Stomach (tissue), 9 donors: ENCODE results near the gene NARF. TPM values are rescaled to one million over a fixed set of nuclear protein-coding genes. Genes with fewer than 3 reads are reported as not detected.

Experiments used
- DNase-seq, 2 donors: peaks; one replicate each; pipeline versions ENCODE4 v3.0.0 to v3.0.0-alpha.2; 2013 to 2019
- H3K27ac ChIP-seq, 5 donors: fragments of 200-600 bp in 4 of 5; sonication (generic) in 4 of 5; one replicate each; pipeline ENCODE4 v1.5.1; 2013 to 2019; ENCODE audit warnings: mild to moderate bottlenecking in 1 of 5, moderate library complexity in 1 of 5
- H3K27me3 ChIP-seq, 3 donors: fragments of 200-600 bp; sonication (generic); one replicate each; pipeline ENCODE4 v1.5.1; 2017 to 2019; ENCODE audit warnings: mixed run types in 1 of 3
- H3K36me3 ChIP-seq, 4 donors: fragments of 200-600 bp; sonication (generic); 1 replicate in 3 of 4; 2 replicates in 1 of 4; pipeline ENCODE4 v1.5.1; 2016 to 2019
- H3K4me1 ChIP-seq, 4 donors: fragments of 200-600 bp; sonication (generic); one replicate each; pipeline ENCODE4 v1.5.1; 2016 to 2019
- H3K4me3 ChIP-seq, 4 donors: fragments of 200-600 bp; sonication (generic) in 3 of 4; one replicate each; pipeline ENCODE4 v1.5.1; 2016 to 2019; ENCODE audit warnings: mild to moderate bottlenecking in 1 of 4
- H3K9me3 ChIP-seq, 4 donors: fragments of 200-600 bp; sonication (generic); one replicate each; pipeline ENCODE4 v1.5.1; 2016 to 2019
- EP300 ChIP-seq: sonication (generic); formaldehyde crosslinking; IDR thresholded peaks from one replicate; pipeline ENCODE4 v1.6.1; 2017; ENCODE audit warnings: antibody characterized with exemption
- POLR2A ChIP-seq, 4 donors: fragments of 450-650 bp; IDR thresholded peaks; one replicate each; pipeline ENCODE4 v1.6.1; 2016; ENCODE audit warnings: antibody characterized with exemption in 4 of 4, control low read depth in 2 of 4, mild to moderate bottlenecking in 1 of 4, moderate library complexity in 1 of 4
- POLR2AphosphoS5 ChIP-seq, 3 donors: sonication (generic); formaldehyde crosslinking; IDR thresholded peaks; one replicate each; pipeline ENCODE4 v1.6.1; 2016; ENCODE audit warnings: antibody characterized with exemption in 3 of 3
- WGBS, 5 donors: extraction: QIAGEN DNeasy Blood & Tissue Kit in 3 of 5; methylation state at CpG; one replicate each; pipeline versions ENCODE4 v1.1.5 to v1.1.7; 2013 to 2018; 5-methylcytosine and 5-hydroxymethylcytosine counted together
- intact Hi-C: fragments of 100-400 bp; cut with DNase I; formaldehyde crosslinking; loops from one replicate; pipeline ENCODE4 v1.15.1; 2023; ENCODE audit warnings: low total_unique reads
- polyA plus RNA-seq, 3 donors: library from polyadenylated mRNA; stranded (reverse); fragments of 200-250 nt; gene quantifications; one replicate each; pipeline ENCODE4 v1.2.3, GENCODE V29; 2013
- total RNA-seq, 5 donors: library from RNA; depleted of rRNA; stranded (reverse); fragments of >200 nt; gene quantifications; one replicate each; pipeline versions ENCODE4 v1.1.0 to v1.2.3, GENCODE V29; 2014 to 2016
- TF ChIP-seq, protein P1 (sequence below), 7 experiments: fragments of 450-650 bp in 4 of 7; fragments of 200-600 bp in 3 of 7; sonication (generic) in 3 of 7; IDR thresholded peaks; one replicate each; pipeline ENCODE4 v1.5.1; 2016 to 2019; ENCODE audit warnings: antibody characterized with exemption in 7 of 7, control low read depth in 2 of 7, mild to moderate bottlenecking in 1 of 7
- donor health status: healthy with polysubstance abuse.
- donor health status: Bipolar disorder and iron deficiency.
- donor health status: healthy.

The NARF gene
- total and polyA plus RNA-seq, 8 donors = 29.4 to 83.9 (median 57.4) TPM

DNA sequence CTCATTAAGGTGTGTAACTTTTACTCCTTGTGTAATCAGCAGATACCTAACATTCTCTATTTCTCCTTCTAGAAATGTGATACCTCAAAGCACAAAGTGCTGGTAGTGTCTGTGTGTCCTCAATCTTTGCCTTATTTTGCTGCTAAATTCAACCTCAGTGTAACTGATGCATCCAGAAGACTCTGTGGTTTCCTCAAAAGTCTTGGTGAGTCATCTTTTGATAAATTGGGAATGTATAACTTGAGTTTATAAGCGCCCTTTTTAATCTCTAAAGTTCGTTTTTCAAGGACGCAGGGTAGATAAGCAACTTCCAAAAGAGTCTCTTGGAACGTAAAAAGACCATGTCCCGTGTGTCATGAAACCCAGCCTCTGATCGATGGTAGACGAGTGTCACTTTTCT lies 10.2 kb downstream of the NARF start:
- intact Hi-C loops = no loop called here
- DNase-seq = no peak
- 72 to 90% (median 77%) methylated on average over 7 of the region's 7 CpGs for WGBS, 5 donors
- H3K4me3 ChIP-seq = no peak overlapping the region
- no peaks in the 10 kb centered on the region for H3K4me1 ChIP-seq
- no peak for TF ChIP-seq EP300
- TF ChIP-seq POLR2A (IDR thresholded peaks at IDR 0.05) = no peak
- TF ChIP-seq POLR2AphosphoS5 (IDR thresholded peaks at IDR 0.05) = no peak
- TF ChIP-seq, protein P1, sequence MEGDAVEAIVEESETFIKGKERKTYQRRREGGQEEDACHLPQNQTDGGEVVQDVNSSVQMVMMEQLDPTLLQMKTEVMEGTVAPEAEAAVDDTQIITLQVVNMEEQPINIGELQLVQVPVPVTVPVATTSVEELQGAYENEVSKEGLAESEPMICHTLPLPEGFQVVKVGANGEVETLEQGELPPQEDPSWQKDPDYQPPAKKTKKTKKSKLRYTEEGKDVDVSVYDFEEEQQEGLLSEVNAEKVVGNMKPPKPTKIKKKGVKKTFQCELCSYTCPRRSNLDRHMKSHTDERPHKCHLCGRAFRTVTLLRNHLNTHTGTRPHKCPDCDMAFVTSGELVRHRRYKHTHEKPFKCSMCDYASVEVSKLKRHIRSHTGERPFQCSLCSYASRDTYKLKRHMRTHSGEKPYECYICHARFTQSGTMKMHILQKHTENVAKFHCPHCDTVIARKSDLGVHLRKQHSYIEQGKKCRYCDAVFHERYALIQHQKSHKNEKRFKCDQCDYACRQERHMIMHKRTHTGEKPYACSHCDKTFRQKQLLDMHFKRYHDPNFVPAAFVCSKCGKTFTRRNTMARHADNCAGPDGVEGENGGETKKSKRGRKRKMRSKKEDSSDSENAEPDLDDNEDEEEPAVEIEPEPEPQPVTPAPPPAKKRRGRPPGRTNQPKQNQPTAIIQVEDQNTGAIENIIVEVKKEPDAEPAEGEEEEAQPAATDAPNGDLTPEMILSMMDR (IDR thresholded peaks at IDR 0.05) = no peak
- H3K9me3 ChIP-seq = no peaks in the 10 kb centered on the region
- H3K27ac ChIP-seq = no peak overlapping the region
- peaks cover 58 to 99% (median 96%) of the 10 kb centered on the region in 4 donors for H3K36me3 ChIP-seq
- no peaks in the 10 kb centered on the region for H3K27me3 ChIP-seq

DNA sequence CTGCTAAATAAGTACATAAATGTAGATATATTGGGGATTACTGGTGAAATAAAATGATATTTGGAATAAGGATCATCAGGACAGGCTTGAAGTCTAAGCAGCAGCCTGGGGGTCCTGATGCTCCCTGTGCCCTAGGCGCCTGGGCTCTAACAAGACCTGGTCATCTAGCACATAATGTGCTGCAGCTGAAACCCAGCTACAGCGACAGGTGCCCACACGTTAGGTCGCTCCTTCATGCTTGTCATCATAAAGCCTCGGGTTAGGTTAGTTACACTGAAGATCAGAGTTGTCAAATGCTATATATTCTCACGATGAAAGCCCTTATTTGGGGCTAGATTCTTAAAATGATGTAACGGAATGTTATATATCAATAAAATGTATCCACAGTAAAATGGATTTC lies 11.5 kb downstream of the NARF start:
- Histone ChIP-seq H3K9me3 (no peaks in the 10 kb centered on the region), H3K36me3 (peaks cover 55 to 99% (median 96%) of the 10 kb centered on the region in 4 donors), H3K4me3 (no peak overlapping the region), H3K27ac (no peak overlapping the region), H3K27me3 (no peaks in the 10 kb centered on the region), H3K4me1 (no peaks in the 10 kb centered on the region)
- no peak for DNase-seq
- TF ChIP-seq, protein P1 (IDR thresholded peaks at IDR 0.05) = no peak
- no peak for TF ChIP-seq POLR2AphosphoS5 (IDR thresholded peaks at IDR 0.05)
- TF ChIP-seq POLR2A (IDR thresholded peaks at IDR 0.05) = no peak
- TF ChIP-seq EP300 = no peak
- intact Hi-C loops = no loop called here
- 92 to 99% (median 97%) methylated on average over 7 of the region's 7 CpGs for WGBS, 5 donors

DNA sequence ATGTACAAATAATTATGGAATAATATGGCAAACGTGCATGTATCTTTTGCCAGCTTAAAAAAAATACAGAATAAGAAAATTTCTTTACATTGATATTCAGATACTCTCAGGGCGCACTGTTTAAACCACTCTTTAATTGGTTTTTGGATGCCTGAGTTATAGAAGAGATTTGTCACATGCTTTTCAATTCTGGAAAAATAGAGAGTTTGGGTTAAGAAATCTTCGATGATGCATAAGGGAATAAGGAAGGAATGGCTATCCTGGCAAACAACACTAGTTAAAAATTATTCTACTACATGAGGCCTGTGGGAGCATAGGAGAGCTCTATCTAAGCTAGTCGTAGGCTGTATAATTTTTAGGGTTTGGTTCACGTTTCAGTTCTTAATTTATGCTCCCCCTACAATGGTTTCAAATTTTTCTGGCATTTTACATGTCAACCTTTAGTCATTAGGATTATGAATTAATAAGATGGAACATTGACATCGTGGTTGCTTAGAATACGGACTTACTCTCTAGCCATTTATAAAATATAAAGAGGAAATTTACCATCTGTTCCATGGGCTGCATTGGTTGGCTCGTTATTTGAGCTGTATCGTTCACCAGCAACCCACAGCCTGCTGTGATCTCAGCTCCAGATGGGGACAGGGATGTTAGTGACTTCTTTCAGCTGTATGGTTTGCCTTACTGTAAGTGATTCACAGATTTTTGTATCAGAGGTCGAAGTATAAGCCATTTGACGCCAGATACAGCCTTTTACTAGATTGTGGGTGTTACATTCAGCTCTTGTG lies 15.9 kb downstream of the NARF start:
- no peaks in the 10 kb centered on the region for H3K27me3 ChIP-seq
- intact Hi-C loops = no loop called here
- no peak for DNase-seq
- TF ChIP-seq POLR2A (IDR thresholded peaks at IDR 0.05) (no peak), POLR2AphosphoS5 (IDR thresholded peaks at IDR 0.05) (no peak), EP300 (no peak)
- TF ChIP-seq, protein P1 (IDR thresholded peaks at IDR 0.05) = no peak
- H3K4me1 ChIP-seq = no peaks in the 10 kb centered on the region
- no peaks in the 10 kb centered on the region for H3K9me3 ChIP-seq
- H3K27ac ChIP-seq = no peak overlapping the region
- WGBS, 5 donors = 77 to 91% (median 87%) methylated on average over 11 of the region's 11 CpGs
- H3K4me3 ChIP-seq = no peak overlapping the region
- peaks cover 62 to 99% (median 96%) of the 10 kb centered on the region in 4 donors for H3K36me3 ChIP-seq

DNA sequence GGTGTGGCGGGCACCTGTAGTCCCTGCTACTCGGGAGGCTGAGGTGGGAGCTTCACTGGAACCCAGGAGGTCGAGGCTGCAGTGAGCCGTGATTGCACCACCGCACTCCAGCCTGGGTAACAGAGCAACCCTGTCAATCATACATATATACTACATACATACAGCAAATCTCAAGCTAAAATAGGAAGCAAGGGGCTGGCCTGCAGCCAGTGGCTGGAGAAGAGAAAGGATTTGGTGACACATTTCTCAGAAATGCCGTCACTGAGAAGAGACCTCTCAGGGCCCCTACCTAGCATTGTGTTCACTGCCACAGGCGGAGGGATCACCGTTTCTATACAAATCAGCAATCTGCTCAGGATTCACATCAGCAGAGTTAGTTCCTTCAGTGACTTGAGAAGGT lies 16.9 kb downstream of the NARF start:
- no peak overlapping the region for H3K27ac ChIP-seq
- DNase-seq = no peak
- whole genome bisulfite sequencing, 5 donors = 91 to 94% (median 93%) methylated on average over 7 to 8 of the region's 8 CpGs
- H3K4me3 ChIP-seq = no peak overlapping the region
- no peaks in the 10 kb centered on the region for H3K4me1 ChIP-seq
- peaks cover 69 to 99% (median 97%) of the 10 kb centered on the region in 4 donors for H3K36me3 ChIP-seq
- intact Hi-C loops = no loop called here
- H3K9me3 ChIP-seq = no peaks in the 10 kb centered on the region
- H3K27me3 ChIP-seq = no peaks in the 10 kb centered on the region
- TF ChIP-seq POLR2A (IDR thresholded peaks at IDR 0.05) (no peak), EP300 (no peak), POLR2AphosphoS5 (IDR thresholded peaks at IDR 0.05) (no peak)
- TF ChIP-seq, protein P1 (IDR thresholded peaks at IDR 0.05) = no peak
